H1 (cell line): Measurements from ENCODE around the gene INPP5B. TPM values are rescaled to one million over a fixed set of nuclear protein-coding genes. Genes with fewer than 3 reads are reported as not detected.

Experiments
- RNF2 ChIP-seq: fragments of 200-900, 300-1000 bp; sonication (generic); IDR thresholded peaks from 2 replicates; pipeline ENCODE4 v1.7.1; 2016; ENCODE audit warnings: borderline replicate concordance, low read depth, mild to moderate bottlenecking, antibody characterized with exemption, low read length; ENCODE audit not compliant: poor library complexity, severe bottlenecking; ENCODE audit errors: missing control alignments
- polyA plus RNA-seq, 7 experiments: library from polyadenylated mRNA; depleted of rRNA in 3 of 7; stranded (reverse) in 5 of 7; unstranded in 2 of 7; fragments of >200 nt in 5 of 7; fragments of 200-250 nt in 2 of 7; gene quantifications; 1 replicate in 5 of 7; 2 replicates in 1 of 7; 4 replicates in 1 of 7; pipeline versions ENCODE4 v1.2.1 to v1.2.3, GENCODE V29; 2011 to 2013; ENCODE audit warnings: missing spikeins in 2 of 7, mixed read lengths in 2 of 7
- total RNA-seq: library from RNA; stranded (reverse); fragmentation: NEBNext Ultra II Directional; extraction: Animal tissue kit (Norgen Biotek cat#: 25700); gene quantifications from 2 replicates; pipeline ENCODE4 v1.2.1, GENCODE V29; 2021

The INPP5B gene
- total and polyA plus RNA-seq, 2 of the 8 experiments (the other 6 are each of a cell fraction or from before 2014, with no cell fraction given) = 14.0 to 23.7 TPM

GRCh38 chr1:37854406-37854805 is 92.4 kb downstream of the INPP5B start (continued):
- TF ChIP-seq RNF2 = no peak
